ENCODE data around the gene CAPN7. TPM values are rescaled to one million over a fixed set of nuclear protein-coding genes. Genes with fewer than 3 reads are reported as not detected.
A peak's percentile ranks its signal among the peaks of the same experiment; 100 is the strongest.

CAPN7 gene
- total RNA-seq, 4 donors from 2014 or later: 37.5 to 88.4 (median 59.5) TPM

DNA sequence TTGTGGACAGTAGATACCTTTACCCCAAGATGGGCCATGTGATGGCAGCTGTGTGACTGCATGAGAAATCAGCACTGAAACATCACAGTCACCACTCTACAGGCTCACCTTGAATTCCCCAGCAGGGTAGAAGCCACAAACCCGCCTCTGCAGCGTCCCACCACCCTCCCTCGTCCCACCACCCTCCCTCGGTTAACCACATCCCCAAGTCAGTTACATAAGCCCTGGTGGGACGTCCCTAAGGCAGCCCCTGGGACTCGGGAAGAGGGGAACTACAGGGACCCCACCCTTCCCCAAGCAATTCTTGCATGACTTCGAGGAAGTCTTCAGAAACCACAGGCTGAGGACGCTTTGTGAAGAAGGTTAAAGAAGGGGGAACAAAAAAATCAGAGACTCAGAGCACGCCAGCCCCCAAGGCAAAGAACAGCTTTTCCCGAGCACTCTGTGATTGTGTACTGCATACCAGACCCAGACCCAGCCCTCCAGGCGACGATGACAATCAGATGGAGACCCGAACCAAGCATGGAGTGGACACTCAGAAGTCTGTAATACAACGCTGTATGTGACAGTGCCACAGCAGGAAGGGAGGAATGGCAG is 65.8 kb downstream of the CAPN7 start:
- H3K9me3 ChIP-seq: no peaks in the 10 kb centered on the region
- no peak overlapping the region for H3K4me3 ChIP-seq
- peak overlapping the region in 3 of 4 donors; percentile 27 to 68 (median 30) for H3K27ac ChIP-seq
- no peak for ATAC-seq
- 75 to 80% methylated on average over 2 to 7 of the region's 14 CpGs for WGBS, 2 donors (ENCODE audit: low coverage in 1 of 2)
- no peaks in the 10 kb centered on the region for H3K27me3 ChIP-seq
- H3K36me3 ChIP-seq: no peaks in the 10 kb centered on the region
- H3K4me1 ChIP-seq: peaks cover 0 to 37% (median 19%) of the 10 kb centered on the region in 3 donors
- TF ChIP-seq EP300 (IDR thresholded peaks at IDR 0.05) (no peak), CTCF (IDR thresholded peaks at IDR 0.05) (no peak), POLR2A (IDR thresholded peaks at IDR 0.05) (no peak), POLR2AphosphoS5 (IDR thresholded peaks at IDR 0.05) (no peak)

GRCh38 chr3:15272426-15273196 is 66.6 kb downstream of the CAPN7 start:
- no peaks in the 10 kb centered on the region for H3K36me3 ChIP-seq
- no peak for ATAC-seq
- no peak for TF ChIP-seq EP300 (IDR thresholded peaks at IDR 0.05)
- no peak for TF ChIP-seq CTCF (IDR thresholded peaks at IDR 0.05)
- no peak for TF ChIP-seq POLR2AphosphoS5 (IDR thresholded peaks at IDR 0.05)
- no peak for TF ChIP-seq POLR2A (IDR thresholded peaks at IDR 0.05)
- H3K4me1 ChIP-seq: peaks cover 0 to 30% (median 17%) of the 10 kb centered on the region in 3 donors
- no peaks in the 10 kb centered on the region for H3K27me3 ChIP-seq
- WGBS, 2 donors (ENCODE audit: low coverage in 1 of 2): 65 to 80% methylated on average over 2 to 4 of the region's 7 CpGs
- H3K4me3 ChIP-seq: no peak overlapping the region
- no peaks in the 10 kb centered on the region for H3K9me3 ChIP-seq
- H3K27ac ChIP-seq: peak overlapping the region in 2 of 4 donors; percentile 61 to 68

DNA sequence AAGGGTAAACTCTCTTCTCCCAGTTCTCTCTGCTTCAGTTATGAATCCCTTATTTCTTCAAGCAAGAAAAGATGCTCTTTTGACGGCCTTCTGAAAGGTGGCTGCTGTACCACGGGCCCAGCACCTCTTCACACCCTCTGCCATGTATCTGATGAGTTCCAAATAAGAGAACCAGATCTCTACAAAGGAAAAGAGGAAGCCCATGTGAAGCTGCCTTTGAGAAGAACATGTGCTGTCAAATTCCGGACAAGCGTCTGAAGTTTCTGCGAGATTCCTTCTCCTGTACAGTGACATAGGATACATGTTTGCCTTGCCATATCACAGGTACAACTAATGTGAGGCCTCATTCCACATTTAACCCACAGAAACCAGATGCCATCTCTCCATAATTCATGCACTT is 67.2 kb downstream of the CAPN7 start:
- peak overlapping the region in 1 of 4 donors; percentile 68 for H3K27ac ChIP-seq
- whole genome bisulfite sequencing, 2 donors (ENCODE audit: low coverage in 1 of 2): 71% methylated on average over 5 of the region's 5 CpGs
- no peak overlapping the region for H3K4me3 ChIP-seq
- TF ChIP-seq POLR2AphosphoS5 (IDR thresholded peaks at IDR 0.05) (no peak), CTCF (IDR thresholded peaks at IDR 0.05) (no peak), POLR2A (IDR thresholded peaks at IDR 0.05) (no peak), EP300 (IDR thresholded peaks at IDR 0.05) (no peak)
- no peaks in the 10 kb centered on the region for H3K9me3 ChIP-seq
- peaks cover 0 to 24% (median 13%) of the 10 kb centered on the region in 3 donors for H3K4me1 ChIP-seq
- H3K27me3 ChIP-seq: no peaks in the 10 kb centered on the region
- no peak for ATAC-seq
- H3K36me3 ChIP-seq: no peaks in the 10 kb centered on the region

DNA sequence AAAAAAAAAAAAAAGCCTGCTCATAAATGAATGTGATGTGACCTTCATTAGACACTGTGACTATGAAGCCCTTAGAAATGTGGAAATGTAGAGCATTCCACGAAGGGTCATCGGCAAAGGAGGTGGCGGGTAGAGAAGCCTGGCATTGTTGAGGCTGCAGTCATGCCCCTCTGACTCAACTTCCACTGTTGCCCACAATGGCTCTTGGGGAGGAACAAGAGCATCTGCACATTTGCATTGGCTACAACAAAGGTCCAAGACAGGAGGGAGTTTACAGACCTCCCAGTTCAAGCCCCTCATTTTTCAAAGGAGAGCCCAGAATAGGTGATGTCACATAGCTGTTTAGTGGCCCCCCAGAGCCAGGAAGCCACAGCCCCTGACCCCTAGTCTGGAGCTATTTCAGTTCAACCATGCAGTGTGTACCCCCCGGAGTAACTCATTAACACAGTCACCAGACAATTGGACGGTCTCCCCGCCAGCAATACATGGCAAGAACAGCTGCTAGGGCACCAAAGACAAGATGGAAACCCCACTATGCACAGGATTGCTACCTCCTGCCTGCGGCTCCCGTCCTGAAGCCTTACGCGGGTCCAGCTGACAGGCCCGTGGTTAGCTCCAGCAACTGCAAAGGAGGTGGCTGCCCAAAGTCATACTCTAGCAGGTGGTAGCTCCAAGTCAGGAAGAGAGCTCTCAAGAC is 70.1 kb downstream of the CAPN7 start:
- Histone ChIP-seq H3K4me1 (peaks cover 0 to 12% (median 3%) of the 10 kb centered on the region in 3 donors), H3K27me3 (no peaks in the 10 kb centered on the region), H3K9me3 (no peaks in the 10 kb centered on the region), H3K27ac (no peak overlapping the region), H3K36me3 (no peaks in the 10 kb centered on the region), H3K4me3 (no peak overlapping the region)
- 78 to 90% methylated on average over 4 to 7 of the region's 11 CpGs for WGBS, 2 donors (ENCODE audit: low coverage in 1 of 2)
- TF ChIP-seq POLR2AphosphoS5 (IDR thresholded peaks at IDR 0.05) (no peak), CTCF (IDR thresholded peaks at IDR 0.05) (no peak), EP300 (IDR thresholded peaks at IDR 0.05) (no peak), POLR2A (IDR thresholded peaks at IDR 0.05) (no peak)
- no peak for ATAC-seq

Data from gastroesophageal sphincter (tissue), 4 donors.